Breast epithelium (tissue), 4 donors: ENCODE measurements around the gene PLXNA4. TPM values are rescaled to one million over a fixed set of nuclear protein-coding genes. Genes with fewer than 3 reads are reported as not detected.
A peak's percentile ranks its signal among the peaks of the same experiment; 100 is the strongest.

Source experiments
- DNase-seq, 2 donors: peaks; one replicate each; pipeline ENCODE4 v3.0.0-alpha.2; 2019; ENCODE audit warnings: low spot score in 2 of 2
- H3K27ac ChIP-seq, 2 donors: fragments of 200-600 bp; sonication (generic) in 1 of 2; one replicate each; pipeline ENCODE4 v1.5.1; 2016 to 2019; ENCODE audit warnings: mild to moderate bottlenecking in 1 of 2
- H3K27me3 ChIP-seq, 2 donors: fragments of 200-600 bp; sonication (generic) in 1 of 2; one replicate each; pipeline versions ENCODE4 v1.5.1 to v1.6.0; 2017 to 2019; ENCODE audit warnings: control low read depth in 1 of 2, mild to moderate bottlenecking in 1 of 2
- H3K36me3 ChIP-seq: fragments of 200-600 bp; one replicate; pipeline ENCODE4 v1.5.1; 2019
- H3K4me1 ChIP-seq, 2 donors: fragments of 200-600 bp; sonication (generic); one replicate each; pipeline ENCODE4 v1.5.1; 2016 to 2019; ENCODE audit warnings: control low read depth in 1 of 2
- H3K4me3 ChIP-seq, 3 donors: fragments of 200-600 bp; sonication (generic); 1 replicate in 2 of 3; 2 replicates in 1 of 3; pipeline ENCODE4 v1.5.1; 2016 to 2019; ENCODE audit warnings: mild to moderate bottlenecking in 3 of 3, moderate library complexity in 2 of 3
- H3K9me3 ChIP-seq, 2 donors: fragments of 200-600 bp; sonication (generic) in 1 of 2; one replicate each; pipeline ENCODE4 v1.5.1; 2016 to 2019; ENCODE audit warnings: control low read depth in 1 of 2
- POLR2A ChIP-seq: fragments of 450-650 bp; IDR thresholded peaks from one replicate; pipeline ENCODE4 v1.6.1; 2016; ENCODE audit warnings: antibody characterized with exemption, mild to moderate bottlenecking, moderate library complexity
- POLR2AphosphoS5 ChIP-seq, 3 donors: sonication (generic); formaldehyde crosslinking; IDR thresholded peaks; one replicate each; pipeline ENCODE4 v1.6.1; 2017; ENCODE audit warnings: antibody characterized with exemption in 3 of 3
- intact Hi-C: fragments of 100-400 bp; cut with DNase I; formaldehyde crosslinking; loops from one replicate; pipeline ENCODE4 v1.15.1; 2023; ENCODE audit warnings: low total_unique reads
- total RNA-seq, 3 donors: library from RNA; depleted of rRNA; stranded (reverse); fragments of >200 nt; gene quantifications; one replicate each; pipeline ENCODE4 v1.1.0, GENCODE V29; 2016
- TF ChIP-seq, protein P1 (sequence below), 3 donors: fragments of 450-650 bp; IDR thresholded peaks; one replicate each; pipeline ENCODE4 v1.5.1; 2016 to 2017; ENCODE audit warnings: antibody characterized with exemption in 3 of 3, mild to moderate bottlenecking in 3 of 3, moderate library complexity in 3 of 3

The PLXNA4 gene
- total RNA-seq, 3 donors from 2014 or later = 7.2 to 32.5 (median 26.2) TPM

DNA sequence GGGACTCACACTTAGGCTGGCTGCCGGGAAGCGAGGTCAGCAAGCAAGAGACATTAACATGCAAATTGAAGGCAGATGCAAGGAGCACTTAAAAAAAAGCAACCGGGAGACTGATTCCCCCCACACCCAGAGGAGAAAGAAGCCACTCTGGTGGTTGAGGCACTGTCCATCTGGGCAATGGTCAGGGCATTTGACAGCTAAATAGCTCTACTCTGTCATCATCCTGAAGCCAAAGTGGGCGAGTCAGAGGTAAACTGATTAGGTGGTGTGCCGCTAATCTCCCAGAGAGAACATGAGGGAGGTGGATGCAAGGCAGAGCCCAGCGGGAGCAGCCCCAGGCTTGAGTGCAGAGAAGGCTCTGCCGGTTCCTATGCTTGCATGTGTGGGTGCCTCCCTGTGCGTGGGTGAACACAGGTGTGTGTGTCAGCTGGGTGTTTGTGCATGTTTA, 100.6 kb downstream of the PLXNA4 start:
- no peaks in the 10 kb centered on the region for H3K27me3 ChIP-seq
- H3K27ac ChIP-seq = no peak overlapping the region
- no peaks in the 10 kb centered on the region for H3K9me3 ChIP-seq
- no peak for TF ChIP-seq POLR2AphosphoS5 (IDR thresholded peaks at IDR 0.05)
- TF ChIP-seq POLR2A = no peak
- TF ChIP-seq, protein P1, sequence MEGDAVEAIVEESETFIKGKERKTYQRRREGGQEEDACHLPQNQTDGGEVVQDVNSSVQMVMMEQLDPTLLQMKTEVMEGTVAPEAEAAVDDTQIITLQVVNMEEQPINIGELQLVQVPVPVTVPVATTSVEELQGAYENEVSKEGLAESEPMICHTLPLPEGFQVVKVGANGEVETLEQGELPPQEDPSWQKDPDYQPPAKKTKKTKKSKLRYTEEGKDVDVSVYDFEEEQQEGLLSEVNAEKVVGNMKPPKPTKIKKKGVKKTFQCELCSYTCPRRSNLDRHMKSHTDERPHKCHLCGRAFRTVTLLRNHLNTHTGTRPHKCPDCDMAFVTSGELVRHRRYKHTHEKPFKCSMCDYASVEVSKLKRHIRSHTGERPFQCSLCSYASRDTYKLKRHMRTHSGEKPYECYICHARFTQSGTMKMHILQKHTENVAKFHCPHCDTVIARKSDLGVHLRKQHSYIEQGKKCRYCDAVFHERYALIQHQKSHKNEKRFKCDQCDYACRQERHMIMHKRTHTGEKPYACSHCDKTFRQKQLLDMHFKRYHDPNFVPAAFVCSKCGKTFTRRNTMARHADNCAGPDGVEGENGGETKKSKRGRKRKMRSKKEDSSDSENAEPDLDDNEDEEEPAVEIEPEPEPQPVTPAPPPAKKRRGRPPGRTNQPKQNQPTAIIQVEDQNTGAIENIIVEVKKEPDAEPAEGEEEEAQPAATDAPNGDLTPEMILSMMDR (IDR thresholded peaks at IDR 0.05) = no peak
- intact Hi-C loops = no loop called here
- H3K4me1 ChIP-seq = no peaks in the 10 kb centered on the region
- no peak for DNase-seq
- no peaks in the 10 kb centered on the region for H3K36me3 ChIP-seq
- H3K4me3 ChIP-seq = no peak overlapping the region

DNA sequence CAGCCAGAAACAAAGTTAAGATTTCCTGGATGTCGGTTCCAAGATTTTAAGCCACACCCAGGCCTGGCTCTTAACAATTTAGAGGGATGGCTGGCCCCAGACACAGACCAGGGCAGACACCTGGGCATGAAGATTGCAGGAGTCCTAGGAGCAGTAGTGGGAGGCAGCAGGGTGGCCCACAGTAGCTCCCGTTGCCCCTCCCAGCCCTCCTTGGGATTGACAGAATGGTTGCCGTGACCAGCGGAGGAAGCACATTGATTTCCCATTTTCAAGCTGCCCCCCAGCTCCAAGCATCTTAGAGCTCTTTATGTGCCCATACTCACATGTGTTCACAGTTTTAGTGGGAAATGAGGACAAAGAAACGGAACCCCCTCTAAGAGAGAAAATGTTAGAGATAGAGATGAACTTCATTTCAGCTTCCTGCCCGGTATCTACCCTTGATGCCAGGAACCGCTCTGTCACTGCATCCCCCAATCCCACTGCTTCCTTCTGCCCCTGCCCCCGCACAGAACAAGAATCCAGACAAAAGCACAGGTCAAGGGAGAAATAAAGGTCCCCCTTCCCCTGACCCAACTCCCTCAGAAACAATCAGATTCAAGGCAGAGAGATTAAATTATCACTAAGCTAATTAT, 101.1 kb downstream of the PLXNA4 start:
- DNase-seq = no peak
- TF ChIP-seq, protein P1 (IDR thresholded peaks at IDR 0.05) = no peak
- TF ChIP-seq POLR2AphosphoS5 (IDR thresholded peaks at IDR 0.05) (no peak), POLR2A (no peak)

DNA sequence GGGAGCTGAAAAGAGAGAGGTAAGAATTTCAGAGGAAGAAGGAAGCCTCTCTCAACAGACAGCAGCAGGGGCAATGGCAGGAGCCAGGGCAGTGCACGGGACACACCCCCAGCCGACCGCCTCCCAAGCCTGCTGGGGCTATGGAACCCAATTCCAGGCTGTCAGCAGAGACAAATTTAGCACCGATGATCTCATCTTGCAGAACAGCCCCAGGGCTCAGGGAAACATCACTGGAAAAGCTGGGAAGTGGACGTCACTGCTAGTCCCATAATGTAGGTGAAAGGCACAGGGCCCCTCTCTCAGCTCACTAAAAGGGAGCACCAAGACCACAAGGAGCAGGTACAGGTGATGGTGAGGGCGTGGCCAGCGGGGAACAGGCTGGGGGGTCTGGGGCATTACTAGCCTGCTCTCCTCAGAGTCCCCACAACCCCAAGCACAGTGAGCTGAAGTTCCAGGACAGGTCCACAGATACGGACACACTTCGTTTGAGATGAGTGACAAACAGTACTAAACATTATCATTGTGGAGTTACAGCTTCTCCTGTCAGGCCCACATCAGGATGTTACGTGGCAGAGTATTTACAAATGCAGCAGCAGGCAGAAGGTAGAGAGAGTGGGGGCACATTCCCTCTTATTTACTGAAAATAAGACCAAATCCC, 103.7 kb downstream of the PLXNA4 start:
- Histone ChIP-seq H3K4me3 (no peak overlapping the region), H3K36me3 (no peaks in the 10 kb centered on the region), H3K27ac (peak overlapping the region; percentile 6 to 84), H3K27me3 (no peaks in the 10 kb centered on the region), H3K4me1 (no peaks in the 10 kb centered on the region), H3K9me3 (no peaks in the 10 kb centered on the region)
- intact Hi-C loops = no loop called here
- TF ChIP-seq, protein P1 (IDR thresholded peaks at IDR 0.05) = no peak
- TF ChIP-seq POLR2AphosphoS5 (IDR thresholded peaks at IDR 0.05) = no peak
- TF ChIP-seq POLR2A = no peak
- peak in 1 of 2 donors; percentile 22 for DNase-seq

More for the DNA sequence above, 101.1 kb downstream of the PLXNA4 start:
- Histone ChIP-seq H3K4me1 (no peaks in the 10 kb centered on the region), H3K27me3 (no peaks in the 10 kb centered on the region), H3K27ac (no peak overlapping the region), H3K4me3 (no peak overlapping the region), H3K9me3 (no peaks in the 10 kb centered on the region), H3K36me3 (no peaks in the 10 kb centered on the region)
- intact Hi-C loops = no loop called here

DNA sequence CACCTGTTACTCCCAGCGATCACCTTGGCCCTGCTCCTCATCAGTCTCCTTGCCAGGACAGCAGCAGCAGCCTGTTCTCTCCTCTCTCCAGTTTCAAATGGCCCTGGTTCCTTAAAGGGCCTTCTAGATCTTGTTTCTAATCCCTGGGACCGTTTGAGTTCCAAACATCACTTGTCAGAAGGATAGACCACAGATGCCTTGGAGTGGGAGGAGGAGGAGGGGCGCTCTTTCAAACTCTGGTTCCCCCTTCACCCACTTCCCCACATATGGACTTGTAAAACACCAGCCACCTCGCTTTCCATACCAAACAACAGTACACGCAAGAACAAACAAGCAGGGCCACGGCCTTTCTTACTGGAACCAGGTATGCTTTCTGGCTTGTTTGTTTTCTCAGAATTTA, 104.8 kb downstream of the PLXNA4 start:
- no peaks in the 10 kb centered on the region for H3K9me3 ChIP-seq
- no peak for DNase-seq
- no peaks in the 10 kb centered on the region for H3K36me3 ChIP-seq
- H3K27ac ChIP-seq = peak overlapping the region in 1 of 2 donors; percentile 63
- TF ChIP-seq, protein P1 (IDR thresholded peaks at IDR 0.05) = no peak
- TF ChIP-seq POLR2AphosphoS5 (IDR thresholded peaks at IDR 0.05) = no peak
- no peak for TF ChIP-seq POLR2A
- intact Hi-C loops = no loop called here
- H3K4me1 ChIP-seq = no peaks in the 10 kb centered on the region
- H3K4me3 ChIP-seq = no peak overlapping the region
- H3K27me3 ChIP-seq = no peaks in the 10 kb centered on the region

DNA sequence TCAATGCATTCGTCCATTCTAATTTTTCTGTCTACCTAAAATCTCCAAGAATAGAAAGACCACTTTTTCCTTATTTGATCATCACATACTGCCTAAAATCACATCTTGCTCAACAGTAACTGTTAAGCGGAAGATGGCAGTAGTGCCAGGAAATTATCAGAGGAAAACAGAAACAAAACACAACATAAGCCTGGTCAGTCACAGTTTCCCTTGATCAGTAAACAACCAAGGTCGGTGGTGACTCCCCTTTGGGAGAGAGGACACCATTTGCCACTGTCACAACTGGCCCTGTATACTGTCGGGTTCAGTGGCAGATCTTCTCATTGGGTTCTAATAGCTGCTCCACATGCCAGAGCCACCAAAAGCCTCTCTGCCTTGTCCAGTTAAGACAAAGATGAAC, 106.6 kb downstream of the PLXNA4 start:
- DNase-seq = no peak
- Histone ChIP-seq H3K27ac (no peak overlapping the region), H3K27me3 (no peaks in the 10 kb centered on the region), H3K9me3 (no peaks in the 10 kb centered on the region), H3K36me3 (no peaks in the 10 kb centered on the region), H3K4me1 (no peaks in the 10 kb centered on the region), H3K4me3 (no peak overlapping the region)
- TF ChIP-seq, protein P1 (IDR thresholded peaks at IDR 0.05) = no peak
- TF ChIP-seq POLR2A (no peak), POLR2AphosphoS5 (IDR thresholded peaks at IDR 0.05) (no peak)
- intact Hi-C loops = no loop called here
